Adrenal gland (tissue), 5 donors: ENCODE measurements around the gene VIT.

ENCODE experiments used
- CTCF ChIP-seq, 6 experiments: fragments of 450-650 bp in 4 of 6; fragments of 200-600 bp in 2 of 6; sonication (generic) in 1 of 6; IDR thresholded peaks; 1 replicate in 5 of 6; 2 replicates in 1 of 6; pipeline versions ENCODE4 v1.5.1 to v1.8.0; 2016 to 2021; ENCODE audit warnings: antibody characterized with exemption in 6 of 6, mild to moderate bottlenecking in 2 of 6, moderate library complexity in 1 of 6
- POLR2A ChIP-seq, 2 donors: fragments of 450-650 bp; IDR thresholded peaks; one replicate each; pipeline ENCODE4 v1.6.1; 2017; ENCODE audit warnings: antibody characterized with exemption in 2 of 2, mild to moderate bottlenecking in 2 of 2, moderate library complexity in 1 of 2
- donor health status: DM: no; HTN: no; CAD: no.

DNA sequence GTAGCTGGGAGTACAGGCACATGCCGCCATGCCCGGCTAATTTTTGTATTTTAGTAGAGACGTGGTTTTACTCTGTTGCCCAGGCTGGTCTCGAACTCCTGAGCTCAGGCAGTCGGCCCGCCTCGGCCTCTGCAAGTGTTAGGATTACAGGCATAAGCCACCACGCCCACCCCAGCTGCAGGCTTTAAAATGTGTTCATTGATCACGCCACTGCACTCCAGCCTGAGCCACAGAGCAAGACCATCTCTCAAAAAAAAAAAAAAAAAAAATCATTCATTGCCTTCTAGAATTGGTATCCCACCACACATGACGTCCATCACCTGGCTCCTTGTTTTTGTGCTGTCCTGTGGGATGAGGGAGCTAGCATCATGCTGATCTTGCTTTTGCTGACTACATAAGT is 127.4 kb downstream of the VIT start:
- TF ChIP-seq POLR2A (IDR thresholded peaks at IDR 0.05) (no peak), CTCF (IDR thresholded peaks at IDR 0.05) (no peak)
